ENCODE measurements around the gene ALG12. TPM values are rescaled to one million over a fixed set of nuclear protein-coding genes. Genes with fewer than 3 reads are reported as not detected.

ALG12 gene
- total and polyA plus RNA-seq, 11 donors, result 9.1 to 26.8 (median 15.0) TPM

- no peak for DNase-seq
- peaks cover 0 to 60% (median 45%) of the 10 kb centered on the region in 9 donors for H3K36me3 ChIP-seq
- intact Hi-C loops (cut with DNase I), result no loop called here
Measured at GRCh38 chr22:49884075-49884474, 34.2 kb downstream of the ALG12 start.

DNA sequence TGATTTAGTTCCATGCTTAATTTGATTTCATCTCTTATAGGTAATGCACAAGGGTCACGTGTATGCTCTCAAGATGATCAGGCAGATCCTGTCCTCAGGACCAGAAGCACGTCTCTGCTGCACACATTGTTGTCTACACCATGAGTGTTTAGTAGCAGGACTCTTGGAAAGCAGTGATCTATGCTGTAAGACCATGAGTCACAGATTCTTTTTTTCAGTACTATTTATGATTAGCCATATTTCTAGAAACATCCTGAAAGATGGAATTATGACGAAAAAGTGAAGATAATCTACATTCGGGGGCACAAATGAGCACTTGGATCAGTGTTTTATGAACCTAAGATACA is 35.0 kb downstream of the ALG12 start:
- Histone ChIP-seq H3K4me1 (peaks cover 0 to 14% (median 0%) of the 10 kb centered on the region in 12 donors), H3K9me3 (no peaks in the 10 kb centered on the region), H3K4me3 (no peak overlapping the region), H3K36me3 (peaks cover 0 to 52% (median 40%) of the 10 kb centered on the region in 9 donors), H3K27me3 (no peaks in the 10 kb centered on the region), H3K27ac (no peak overlapping the region)
- intact Hi-C loops (cut with DNase I), result no loop called here
- no peak for DNase-seq
- ATAC-seq, result no peak
- WGBS, 4 donors, result 94 to 97% (median 96%) methylated on average over 4 of the region's 4 CpGs
- TF ChIP-seq, protein P1, sequence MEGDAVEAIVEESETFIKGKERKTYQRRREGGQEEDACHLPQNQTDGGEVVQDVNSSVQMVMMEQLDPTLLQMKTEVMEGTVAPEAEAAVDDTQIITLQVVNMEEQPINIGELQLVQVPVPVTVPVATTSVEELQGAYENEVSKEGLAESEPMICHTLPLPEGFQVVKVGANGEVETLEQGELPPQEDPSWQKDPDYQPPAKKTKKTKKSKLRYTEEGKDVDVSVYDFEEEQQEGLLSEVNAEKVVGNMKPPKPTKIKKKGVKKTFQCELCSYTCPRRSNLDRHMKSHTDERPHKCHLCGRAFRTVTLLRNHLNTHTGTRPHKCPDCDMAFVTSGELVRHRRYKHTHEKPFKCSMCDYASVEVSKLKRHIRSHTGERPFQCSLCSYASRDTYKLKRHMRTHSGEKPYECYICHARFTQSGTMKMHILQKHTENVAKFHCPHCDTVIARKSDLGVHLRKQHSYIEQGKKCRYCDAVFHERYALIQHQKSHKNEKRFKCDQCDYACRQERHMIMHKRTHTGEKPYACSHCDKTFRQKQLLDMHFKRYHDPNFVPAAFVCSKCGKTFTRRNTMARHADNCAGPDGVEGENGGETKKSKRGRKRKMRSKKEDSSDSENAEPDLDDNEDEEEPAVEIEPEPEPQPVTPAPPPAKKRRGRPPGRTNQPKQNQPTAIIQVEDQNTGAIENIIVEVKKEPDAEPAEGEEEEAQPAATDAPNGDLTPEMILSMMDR (IDR thresholded peaks at IDR 0.05), result no peak
- no peak for TF ChIP-seq POLR2A (IDR thresholded peaks at IDR 0.05)

More at GRCh38 chr22:49884075-49884474, 34.2 kb downstream of the ALG12 start:
- Histone ChIP-seq H3K4me3 (no peak overlapping the region), H3K4me1 (peaks cover 0 to 14% (median 0%) of the 10 kb centered on the region in 12 donors), H3K27me3 (no peaks in the 10 kb centered on the region), H3K9me3 (peaks cover 0 to under 1% (median 0%) of the 10 kb centered on the region in 12 donors), H3K27ac (no peak overlapping the region)
- no peak for TF ChIP-seq POLR2A (IDR thresholded peaks at IDR 0.05)
- TF ChIP-seq, protein P1 (IDR thresholded peaks at IDR 0.05), result no peak
- ATAC-seq, result no peak
- 95 to 97% (median 96%) methylated on average over 20 of the region's 20 CpGs for WGBS, 4 donors

DNA sequence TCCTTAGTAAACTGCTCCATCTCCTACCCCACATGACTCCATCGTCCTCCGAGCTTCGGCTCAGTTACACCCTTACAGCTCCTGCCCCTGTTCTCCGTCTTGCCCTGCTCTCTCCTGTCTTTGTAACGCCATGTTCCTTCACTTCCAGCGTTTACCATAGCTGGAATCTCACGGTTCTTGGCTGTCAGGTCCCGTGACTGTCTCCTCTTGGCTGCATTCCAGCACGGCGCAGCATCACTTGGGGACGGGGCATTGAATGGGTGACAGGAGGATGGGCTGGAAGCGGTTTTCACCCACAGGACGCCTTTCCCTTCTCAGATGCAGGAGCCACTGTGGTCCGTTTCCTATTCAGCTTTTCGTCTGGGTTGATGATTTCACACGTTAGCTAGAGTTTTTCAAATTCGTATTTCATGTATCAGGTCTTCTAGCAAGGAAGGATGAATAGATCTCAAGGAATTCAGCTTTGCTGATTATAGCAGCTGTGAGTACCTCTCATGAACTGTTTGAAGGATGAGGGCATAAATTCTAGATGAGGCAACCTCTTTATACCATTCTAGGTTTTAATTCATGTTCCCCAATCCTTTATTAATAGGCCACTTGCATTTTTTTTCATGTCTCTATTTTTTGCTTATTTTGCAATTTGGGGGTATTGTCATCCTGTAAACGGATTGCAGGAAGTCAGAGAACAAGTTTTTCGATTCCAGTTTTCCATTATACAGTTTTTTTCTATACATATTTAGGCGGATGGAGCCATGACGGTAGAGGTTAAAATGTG is 35.5 kb downstream of the ALG12 start:
- Histone ChIP-seq H3K27ac (no peak overlapping the region), H3K4me1 (peaks cover 0 to 14% (median 0%) of the 10 kb centered on the region in 12 donors), H3K9me3 (no peaks in the 10 kb centered on the region), H3K36me3 (peaks cover 0 to 49% (median 40%) of the 10 kb centered on the region in 9 donors), H3K27me3 (no peaks in the 10 kb centered on the region), H3K4me3 (no peak overlapping the region)
- intact Hi-C loops (cut with DNase I), result no loop called here
- ATAC-seq, result peak in 3 of 4 donors; percentile 24 to 55 (median 27)
- no peak for DNase-seq
- TF ChIP-seq, protein P1 (IDR thresholded peaks at IDR 0.05), result no peak
- no peak for TF ChIP-seq POLR2A (IDR thresholded peaks at IDR 0.05)
- 61 to 72% (median 67%) methylated on average over 21 of the region's 21 CpGs for WGBS, 4 donors

- no peak for TF ChIP-seq POLR2A (IDR thresholded peaks at IDR 0.05)
- TF ChIP-seq, protein P1 (IDR thresholded peaks at IDR 0.05), result no peak
- ATAC-seq, result no peak
- Histone ChIP-seq H3K27ac (no peak overlapping the region), H3K4me1 (peaks cover 0 to 14% (median 0%) of the 10 kb centered on the region in 12 donors), H3K27me3 (no peaks in the 10 kb centered on the region), H3K4me3 (no peak overlapping the region), H3K36me3 (peaks cover 0 to 43% (median 32%) of the 10 kb centered on the region in 9 donors), H3K9me3 (no peaks in the 10 kb centered on the region)
- no peak for DNase-seq
- 95 to 100% (median 97%) methylated on average over 2 of the region's 2 CpGs for WGBS, 4 donors
- intact Hi-C loops (cut with DNase I), result no loop called here
Measured at GRCh38 chr22:49881856-49882255, 36.4 kb downstream of the ALG12 start.
